Stimulated activated CD4-positive, alpha-beta T cell treated with anti-CD3 and anti-CD28 coated beads, Interleukin-15, amount 100 ng/mL, for 48 hours (primary cell): ENCODE measurements around the gene GLIS1.
"Not testable (repeated sequence)": the region's sequence is repeated elsewhere in the genome, so short reads cannot be mapped to it uniquely, and the experiment has no call there.

Experiments
- DNase-seq, 2 donors: peaks; one replicate each; pipeline ENCODE4 v3.0.0-alpha.2; 2020; ENCODE audit warnings: low read depth in 2 of 2

The GLIS1 gene

GRCh38 chr1:53654216-53655210, 84.5 kb downstream of the GLIS1 start:
- DNase-seq, result no peak

GRCh38 chr1:53653631-53654030, 85.3 kb downstream of the GLIS1 start:
- no peak for DNase-seq

- no peak for DNase-seq
Observed at GRCh38 chr1:53653200-53653575, 85.8 kb downstream of the GLIS1 start.

- DNase-seq, result no peak
Observed at GRCh38 chr1:53652441-53653199, 86.3 kb downstream of the GLIS1 start.

GRCh38 chr1:53651356-53651755, 87.6 kb downstream of the GLIS1 start:
- DNase-seq, result no peak

- DNase-seq, result no peak
Observed at GRCh38 chr1:53648516-53648915, 90.4 kb downstream of the GLIS1 start.

- DNase-seq, result not testable (repeated sequence)
Observed at GRCh38 chr1:53647915-53648314, 91.0 kb downstream of the GLIS1 start.

GRCh38 chr1:53646732-53647131, 92.2 kb downstream of the GLIS1 start:
- no peak for DNase-seq

- no peak for DNase-seq
Observed at GRCh38 chr1:53645690-53646078, 93.3 kb downstream of the GLIS1 start.

- no peak for DNase-seq
Observed at GRCh38 chr1:53644909-53645689, 93.9 kb downstream of the GLIS1 start.

- DNase-seq, result no peak
Observed at GRCh38 chr1:53644496-53644895, 94.5 kb downstream of the GLIS1 start.

- no peak for DNase-seq
Observed at GRCh38 chr1:53643881-53644390, 95.0 kb downstream of the GLIS1 start.

GRCh38 chr1:53643041-53643880, 95.7 kb downstream of the GLIS1 start:
- no peak for DNase-seq

GRCh38 chr1:53642607-53643006, 96.4 kb downstream of the GLIS1 start:
- no peak for DNase-seq

- no peak for DNase-seq
Observed at GRCh38 chr1:53642215-53642555, 96.8 kb downstream of the GLIS1 start.

- no peak for DNase-seq
Observed at GRCh38 chr1:53641481-53642214, 97.3 kb downstream of the GLIS1 start.

- no peak for DNase-seq
Observed at GRCh38 chr1:53640701-53641075, 98.3 kb downstream of the GLIS1 start.

- DNase-seq, result no peak
Observed at GRCh38 chr1:53639996-53640700, 98.8 kb downstream of the GLIS1 start.

GRCh38 chr1:53639251-53639763, 99.7 kb downstream of the GLIS1 start:
- no peak for DNase-seq
